Prostate gland (tissue), 2 donors: ENCODE data around the gene GADL1. TPM values are rescaled to one million over a fixed set of nuclear protein-coding genes. Genes with fewer than 3 reads are reported as not detected.

Experiments used
- DNase-seq: peaks from one replicate; pipeline ENCODE4 v3.0.0-alpha.2; 2019; ENCODE audit warnings: low spot score
- H3K27ac ChIP-seq, 2 donors: fragments of 200-600 bp; sonication (generic); 2 replicates each; pipeline ENCODE4 v1.5.1; 2017 to 2019
- H3K27me3 ChIP-seq: fragments of 200-600 bp; sonication (generic); replicated peaks from 2 replicates; pipeline ENCODE4 v1.5.1; 2019; ENCODE audit not compliant: insufficient read depth
- H3K36me3 ChIP-seq, 2 donors: fragments of 200-600 bp; sonication (generic); 1 replicate in 1 of 2; 2 replicates in 1 of 2; pipeline versions ENCODE4 v1.5.1 to v1.8.1; 2017 to 2019
- H3K4me1 ChIP-seq: fragments of 200-600 bp; sonication (generic); replicated peaks from 2 replicates; pipeline ENCODE4 v1.5.1; 2019
- H3K4me3 ChIP-seq, 2 donors: fragments of 200-600 bp; sonication (generic); 2 replicates each; pipeline ENCODE4 v1.5.1; 2017 to 2019
- H3K9me3 ChIP-seq: fragments of 200-600 bp; sonication (generic); 2 replicates; pipeline ENCODE4 v1.5.1; 2017
- CTCF ChIP-seq, 4 experiments: fragments of 200-600 bp in 2 of 4; fragments of 450-650 bp in 2 of 4; sonication (generic) in 2 of 4; IDR thresholded peaks; 1 replicate in 3 of 4; 2 replicates in 1 of 4; pipeline ENCODE4 v1.5.1; 2016 to 2019; ENCODE audit warnings: antibody characterized with exemption in 4 of 4, mild to moderate bottlenecking in 2 of 4, moderate library complexity in 2 of 4
- POLR2A ChIP-seq: fragments of 450-650 bp; IDR thresholded peaks from one replicate; pipeline ENCODE4 v1.6.1; 2016; ENCODE audit warnings: antibody characterized with exemption, mild to moderate bottlenecking
- POLR2AphosphoS5 ChIP-seq: sonication (generic); formaldehyde crosslinking; IDR thresholded peaks from one replicate; pipeline ENCODE4 v1.6.1; 2017; ENCODE audit warnings: antibody characterized with exemption
- WGBS: methylation state at CpG from one replicate; pipeline ENCODE4 v1.1.5; 2018; 5-methylcytosine and 5-hydroxymethylcytosine counted together
- intact Hi-C: fragments of 100-400 bp; cut with DNase I; formaldehyde crosslinking; loops from one replicate; pipeline ENCODE4 v1.14.2; 2022
- total RNA-seq, 2 donors: library from RNA; depleted of rRNA; stranded (reverse); fragments of >200 nt; gene quantifications; one replicate each; pipeline ENCODE4 v1.1.0, GENCODE V29; 2016

The GADL1 gene
- total RNA-seq, 2 donors from 2014 or later = not detected

GRCh38 chr3:30730967-30731366 is 163.5 kb downstream of the GADL1 start:
- H3K4me1 ChIP-seq = no peaks in the 10 kb centered on the region
- intact Hi-C loops = no loop called here
- H3K27me3 ChIP-seq = no peaks in the 10 kb centered on the region
- DNase-seq = no peak
- no peak for TF ChIP-seq POLR2AphosphoS5
- no peak for TF ChIP-seq CTCF (IDR thresholded peaks at IDR 0.05)
- TF ChIP-seq POLR2A = no peak
- H3K9me3 ChIP-seq = no peaks in the 10 kb centered on the region
- no peaks in the 10 kb centered on the region for H3K36me3 ChIP-seq
- no peak overlapping the region for H3K4me3 ChIP-seq
- no peak overlapping the region for H3K27ac ChIP-seq
- WGBS = 88% methylated on average over 3 of the region's 3 CpGs

- TF ChIP-seq POLR2AphosphoS5 = no peak
- TF ChIP-seq CTCF (IDR thresholded peaks at IDR 0.05) = no peak
- TF ChIP-seq POLR2A = no peak
- no peak for DNase-seq
- intact Hi-C loops = no loop called here
- H3K9me3 ChIP-seq = no peaks in the 10 kb centered on the region
- no peaks in the 10 kb centered on the region for H3K4me1 ChIP-seq
- no peaks in the 10 kb centered on the region for H3K36me3 ChIP-seq
- H3K27ac ChIP-seq = no peak overlapping the region
- H3K4me3 ChIP-seq = no peak overlapping the region
- no peaks in the 10 kb centered on the region for H3K27me3 ChIP-seq
These were observed 164.5 kb downstream of the GADL1 start for GRCh38 chr3:30729936-30730335.

GRCh38 chr3:30729512-30729911 is 164.9 kb downstream of the GADL1 start:
- Histone ChIP-seq H3K9me3 (no peaks in the 10 kb centered on the region), H3K27me3 (no peaks in the 10 kb centered on the region), H3K27ac (no peak overlapping the region), H3K36me3 (no peaks in the 10 kb centered on the region), H3K4me1 (no peaks in the 10 kb centered on the region), H3K4me3 (no peak overlapping the region)
- WGBS = 96% methylated on average over 2 of the region's 2 CpGs
- TF ChIP-seq POLR2AphosphoS5 (no peak), CTCF (IDR thresholded peaks at IDR 0.05) (no peak), POLR2A (no peak)
- no peak for DNase-seq
- intact Hi-C loops = no loop called here

- intact Hi-C loops = no loop called here
- Histone ChIP-seq H3K9me3 (no peaks in the 10 kb centered on the region), H3K27me3 (no peaks in the 10 kb centered on the region), H3K27ac (no peak overlapping the region), H3K4me3 (no peak overlapping the region), H3K36me3 (no peaks in the 10 kb centered on the region), H3K4me1 (no peaks in the 10 kb centered on the region)
- no peak for TF ChIP-seq CTCF (IDR thresholded peaks at IDR 0.05)
- no peak for TF ChIP-seq POLR2AphosphoS5
- no peak for TF ChIP-seq POLR2A
- 77% methylated on average over 4 of the region's 4 CpGs for WGBS
- DNase-seq = no peak
These were observed 166.3 kb downstream of the GADL1 start for GRCh38 chr3:30728143-30728542.

GRCh38 chr3:30724863-30725262 is 169.6 kb downstream of the GADL1 start:
- TF ChIP-seq POLR2AphosphoS5 = no peak
- no peak for TF ChIP-seq POLR2A
- TF ChIP-seq CTCF (IDR thresholded peaks at IDR 0.05) = no peak
- Histone ChIP-seq H3K27ac (no peak overlapping the region), H3K36me3 (no peaks in the 10 kb centered on the region), H3K4me1 (no peaks in the 10 kb centered on the region), H3K4me3 (no peak overlapping the region), H3K9me3 (no peaks in the 10 kb centered on the region), H3K27me3 (no peaks in the 10 kb centered on the region)
- no peak for DNase-seq
- intact Hi-C loops = no loop called here
- 94% methylated on average over 3 of the region's 3 CpGs for WGBS
